PFSK-1 (cell line): ENCODE data around the gene LDLRAD3.

ENCODE experiments used
- FOXP2 ChIP-seq: optimal IDR thresholded peaks from 2 replicates; pipeline ENCODE3; 2011; ENCODE audit warnings: borderline replicate concordance, control low read depth, inconsistent platforms; ENCODE audit not compliant: insufficient read depth; ENCODE audit errors: extremely low read length, extremely low read depth
- POLR2AphosphoS5 ChIP-seq: IDR thresholded peaks from 2 replicates; pipeline ENCODE4 v1.6.1; 2012; ENCODE audit warnings: low read depth, mild to moderate bottlenecking, control low read depth, low read length, moderate library complexity
- SIN3A ChIP-seq: IDR thresholded peaks from 2 replicates; pipeline ENCODE4 v1.6.1; 2012; ENCODE audit warnings: mild to moderate bottlenecking, low read length, moderate library complexity, borderline replicate concordance; ENCODE audit not compliant: insufficient read depth
- TAF1 ChIP-seq: IDR thresholded peaks from 2 replicates; pipeline ENCODE4 v1.6.1; 2012; ENCODE audit warnings: low read length, control low read depth, borderline replicate concordance; ENCODE audit not compliant: insufficient read depth
- TF ChIP-seq, protein P1 (sequence below), 2 experiments: IDR thresholded peaks; 2 replicates each; pipeline versions ENCODE4 v1.6.1 to v1.8.0; 2011 to 2012; ENCODE audit warnings: low read depth in 2 of 2, low read length in 2 of 2, control low read depth in 1 of 2, inconsistent platforms in 1 of 2, mild to moderate bottlenecking in 1 of 2, moderate library complexity in 1 of 2; ENCODE audit not compliant: insufficient read depth in 1 of 2

LDLRAD3 gene

GRCh38 chr11:35953081-35953760 is 9.4 kb downstream of the LDLRAD3 start:
- TF ChIP-seq, protein P1, sequence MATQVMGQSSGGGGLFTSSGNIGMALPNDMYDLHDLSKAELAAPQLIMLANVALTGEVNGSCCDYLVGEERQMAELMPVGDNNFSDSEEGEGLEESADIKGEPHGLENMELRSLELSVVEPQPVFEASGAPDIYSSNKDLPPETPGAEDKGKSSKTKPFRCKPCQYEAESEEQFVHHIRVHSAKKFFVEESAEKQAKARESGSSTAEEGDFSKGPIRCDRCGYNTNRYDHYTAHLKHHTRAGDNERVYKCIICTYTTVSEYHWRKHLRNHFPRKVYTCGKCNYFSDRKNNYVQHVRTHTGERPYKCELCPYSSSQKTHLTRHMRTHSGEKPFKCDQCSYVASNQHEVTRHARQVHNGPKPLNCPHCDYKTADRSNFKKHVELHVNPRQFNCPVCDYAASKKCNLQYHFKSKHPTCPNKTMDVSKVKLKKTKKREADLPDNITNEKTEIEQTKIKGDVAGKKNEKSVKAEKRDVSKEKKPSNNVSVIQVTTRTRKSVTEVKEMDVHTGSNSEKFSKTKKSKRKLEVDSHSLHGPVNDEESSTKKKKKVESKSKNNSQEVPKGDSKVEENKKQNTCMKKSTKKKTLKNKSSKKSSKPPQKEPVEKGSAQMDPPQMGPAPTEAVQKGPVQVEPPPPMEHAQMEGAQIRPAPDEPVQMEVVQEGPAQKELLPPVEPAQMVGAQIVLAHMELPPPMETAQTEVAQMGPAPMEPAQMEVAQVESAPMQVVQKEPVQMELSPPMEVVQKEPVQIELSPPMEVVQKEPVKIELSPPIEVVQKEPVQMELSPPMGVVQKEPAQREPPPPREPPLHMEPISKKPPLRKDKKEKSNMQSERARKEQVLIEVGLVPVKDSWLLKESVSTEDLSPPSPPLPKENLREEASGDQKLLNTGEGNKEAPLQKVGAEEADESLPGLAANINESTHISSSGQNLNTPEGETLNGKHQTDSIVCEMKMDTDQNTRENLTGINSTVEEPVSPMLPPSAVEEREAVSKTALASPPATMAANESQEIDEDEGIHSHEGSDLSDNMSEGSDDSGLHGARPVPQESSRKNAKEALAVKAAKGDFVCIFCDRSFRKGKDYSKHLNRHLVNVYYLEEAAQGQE (IDR thresholded peaks at IDR 0.05; ENCODE audit: insufficient read depth in 1 of 2, low read depth in 2 of 2, low read length in 2 of 2): no peak
- TF ChIP-seq TAF1 (no peak), SIN3A (no peak), POLR2AphosphoS5 (no peak), FOXP2 (no peak)

- TF ChIP-seq, protein P1 (IDR thresholded peaks at IDR 0.05; ENCODE audit: insufficient read depth in 1 of 2, low read depth in 2 of 2, low read length in 2 of 2): no peak
- TF ChIP-seq TAF1 (no peak), POLR2AphosphoS5 (no peak), SIN3A (no peak)
These were observed 10.3 kb downstream of the LDLRAD3 start for GRCh38 chr11:35954205-35954604.

GRCh38 chr11:35955636-35956035 is 11.8 kb downstream of the LDLRAD3 start:
- no peak for TF ChIP-seq SIN3A
- TF ChIP-seq, protein P1 (IDR thresholded peaks at IDR 0.05; ENCODE audit: insufficient read depth in 1 of 2, low read depth in 2 of 2, low read length in 2 of 2): no peak
- TF ChIP-seq TAF1: no peak
- TF ChIP-seq POLR2AphosphoS5: no peak
- no peak for TF ChIP-seq FOXP2

GRCh38 chr11:35962369-35963138 is 18.7 kb downstream of the LDLRAD3 start:
- no peak for TF ChIP-seq SIN3A
- TF ChIP-seq POLR2AphosphoS5: no peak
- TF ChIP-seq TAF1: no peak
- TF ChIP-seq, protein P1 (IDR thresholded peaks at IDR 0.05; ENCODE audit: insufficient read depth in 1 of 2, low read depth in 2 of 2, low read length in 2 of 2): no peak
